Measurements from ENCODE around the gene TPSAB1.

- TF ChIP-seq CTCF (IDR thresholded peaks at IDR 0.05), result no peak
- TF ChIP-seq POLR2A (IDR thresholded peaks at IDR 0.05), result no peak
Measured at GRCh38 chr16:1210461-1210860, 30.0 kb upstream of the TPSAB1 start.
